Measurements from ENCODE around the gene KIF26B.

DNA sequence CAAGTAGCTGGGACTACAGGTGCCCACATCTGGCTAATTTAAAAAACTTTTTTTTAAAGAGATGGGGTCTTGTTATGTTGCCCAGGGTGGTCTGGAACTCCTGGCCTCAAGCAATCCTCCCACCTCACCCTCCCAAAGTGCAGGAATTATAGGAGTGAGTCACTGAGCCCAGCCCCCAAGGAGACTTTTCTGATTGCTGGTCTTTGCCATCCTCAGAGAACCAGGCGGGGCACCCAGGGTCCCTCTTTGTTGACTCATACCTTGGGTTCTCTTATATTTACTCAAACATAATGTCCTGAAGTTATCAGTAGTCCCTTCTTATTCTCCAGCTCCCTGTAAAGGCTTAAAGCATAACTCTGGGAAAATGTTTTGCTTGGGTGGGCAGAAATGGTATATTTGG lies 51.1 kb downstream of the KIF26B start:
- TF ChIP-seq EZH2 (IDR thresholded peaks at IDR 0.05; ENCODE audit: insufficient read depth, poor library complexity, severe bottlenecking) (no peak), EZH2phosphoT487 (IDR thresholded peaks at IDR 0.05; ENCODE audit: insufficient read depth, low read depth) (no peak)

Measured in GM23248 (cell line).